H1 (cell line): ENCODE measurements around the gene IDH2. TPM values are rescaled to one million over a fixed set of nuclear protein-coding genes. Genes with fewer than 3 reads are reported as not detected.

Experiments used
- FOSL1 ChIP-seq: IDR thresholded peaks from 2 replicates; pipeline ENCODE4 v1.6.1; 2011; ENCODE audit warnings: mild to moderate bottlenecking, low read depth, low read length, moderate library complexity; ENCODE audit not compliant: insufficient read depth
- KDM1A ChIP-seq: fragments of 200-600, 300-600 bp; sonication (generic); IDR thresholded peaks from 2 replicates; pipeline ENCODE4 v1.7.1; 2016; ENCODE audit warnings: mild to moderate bottlenecking, low read length, borderline replicate concordance
- KDM4A ChIP-seq: IDR thresholded peaks from one replicate; pipeline ENCODE4 v1.7.1; 2012; ENCODE audit warnings: low read depth, mild to moderate bottlenecking, moderate library complexity, low read length, inconsistent platforms; ENCODE audit not compliant: severe bottlenecking
- NANOG ChIP-seq: IDR thresholded peaks from 2 replicates; pipeline ENCODE4 v1.6.1; 2011; ENCODE audit warnings: low read length, low read depth, mild to moderate bottlenecking, inconsistent platforms; ENCODE audit not compliant: insufficient read depth, poor library complexity, severe bottlenecking
- PHF8 ChIP-seq: fragments of 200-600 bp; sonication (generic); conservative IDR thresholded peaks from 2 replicates; pipeline ENCODE4 v1.7.1; 2012; ENCODE audit warnings: low read depth, mild to moderate bottlenecking, inconsistent platforms, low read length, moderate library complexity
- POLR2AphosphoS5 ChIP-seq: IDR thresholded peaks from 2 replicates; pipeline ENCODE4 v1.6.1; 2011; ENCODE audit warnings: low read depth, low read length
- POU5F1 ChIP-seq: IDR thresholded peaks from 2 replicates; pipeline ENCODE4 v1.6.1; 2011; ENCODE audit warnings: low read depth, mild to moderate bottlenecking, low read length, moderate library complexity
- YY1 ChIP-seq: IDR thresholded peaks from 2 replicates; pipeline ENCODE4 v1.6.1; 2011; ENCODE audit warnings: low read depth, mild to moderate bottlenecking, low read length
- polyA plus RNA-seq, 7 experiments: library from polyadenylated mRNA; depleted of rRNA in 3 of 7; stranded (reverse) in 5 of 7; unstranded in 2 of 7; fragments of >200 nt in 5 of 7; fragments of 200-250 nt in 2 of 7; gene quantifications; 1 replicate in 5 of 7; 2 replicates in 1 of 7; 4 replicates in 1 of 7; pipeline versions ENCODE4 v1.2.1 to v1.2.3, GENCODE V29; 2011 to 2013; ENCODE audit warnings: missing spikeins in 2 of 7, mixed read lengths in 2 of 7
- total RNA-seq: library from RNA; stranded (reverse); fragmentation: NEBNext Ultra II Directional; extraction: Animal tissue kit (Norgen Biotek cat#: 25700); gene quantifications from 2 replicates; pipeline ENCODE4 v1.2.1, GENCODE V29; 2021
- TF ChIP-seq, protein P1 (sequence below), 3 experiments: IDR thresholded peaks; 1 replicate in 2 of 3; 2 replicates in 1 of 3; pipeline versions ENCODE4 v1.5.1 to v1.6.1; 2011; ENCODE audit warnings: low read length in 3 of 3, mild to moderate bottlenecking in 3 of 3, inconsistent platforms in 2 of 3, low read depth in 1 of 3, moderate library complexity in 1 of 3; ENCODE audit not compliant: insufficient read depth in 1 of 3; ENCODE audit errors: control extremely low read depth in 1 of 3

Gene IDH2
- total and polyA plus RNA-seq, 2 of the 8 experiments (the other 6 are each of a cell fraction or from before 2014, with no cell fraction given) = 64.2 to 84.6 TPM

GRCh38 chr15:90126596-90127435 lies 24.5 kb upstream of the IDH2 start (continued):
- TF ChIP-seq, protein P1, sequence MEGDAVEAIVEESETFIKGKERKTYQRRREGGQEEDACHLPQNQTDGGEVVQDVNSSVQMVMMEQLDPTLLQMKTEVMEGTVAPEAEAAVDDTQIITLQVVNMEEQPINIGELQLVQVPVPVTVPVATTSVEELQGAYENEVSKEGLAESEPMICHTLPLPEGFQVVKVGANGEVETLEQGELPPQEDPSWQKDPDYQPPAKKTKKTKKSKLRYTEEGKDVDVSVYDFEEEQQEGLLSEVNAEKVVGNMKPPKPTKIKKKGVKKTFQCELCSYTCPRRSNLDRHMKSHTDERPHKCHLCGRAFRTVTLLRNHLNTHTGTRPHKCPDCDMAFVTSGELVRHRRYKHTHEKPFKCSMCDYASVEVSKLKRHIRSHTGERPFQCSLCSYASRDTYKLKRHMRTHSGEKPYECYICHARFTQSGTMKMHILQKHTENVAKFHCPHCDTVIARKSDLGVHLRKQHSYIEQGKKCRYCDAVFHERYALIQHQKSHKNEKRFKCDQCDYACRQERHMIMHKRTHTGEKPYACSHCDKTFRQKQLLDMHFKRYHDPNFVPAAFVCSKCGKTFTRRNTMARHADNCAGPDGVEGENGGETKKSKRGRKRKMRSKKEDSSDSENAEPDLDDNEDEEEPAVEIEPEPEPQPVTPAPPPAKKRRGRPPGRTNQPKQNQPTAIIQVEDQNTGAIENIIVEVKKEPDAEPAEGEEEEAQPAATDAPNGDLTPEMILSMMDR (IDR thresholded peaks at IDR 0.05; ENCODE audit: control extremely low read depth in 1 of 3, insufficient read depth in 1 of 3, low read depth in 1 of 3, low read length in 3 of 3) = no peak
- TF ChIP-seq KDM4A (no peak), PHF8 (no peak), KDM1A (0 out of 2 replicates have a peak, but pooled peaks have one; percentile 35), POLR2AphosphoS5 (no peak), POU5F1 (no peak), YY1 (no peak), NANOG (no peak), FOSL1 (no peak)
